ENCODE measurements around the gene RNF44. TPM values are rescaled to one million over a fixed set of nuclear protein-coding genes. Genes with fewer than 3 reads are reported as not detected.
A peak's percentile ranks its signal among the peaks of the same experiment; 100 is the strongest.

RNF44 gene
- total and polyA plus RNA-seq, 2 of the 13 experiments (the other 11 are each of a cell fraction or from before 2014, with no cell fraction given) = 9.2 to 16.8 TPM

DNA sequence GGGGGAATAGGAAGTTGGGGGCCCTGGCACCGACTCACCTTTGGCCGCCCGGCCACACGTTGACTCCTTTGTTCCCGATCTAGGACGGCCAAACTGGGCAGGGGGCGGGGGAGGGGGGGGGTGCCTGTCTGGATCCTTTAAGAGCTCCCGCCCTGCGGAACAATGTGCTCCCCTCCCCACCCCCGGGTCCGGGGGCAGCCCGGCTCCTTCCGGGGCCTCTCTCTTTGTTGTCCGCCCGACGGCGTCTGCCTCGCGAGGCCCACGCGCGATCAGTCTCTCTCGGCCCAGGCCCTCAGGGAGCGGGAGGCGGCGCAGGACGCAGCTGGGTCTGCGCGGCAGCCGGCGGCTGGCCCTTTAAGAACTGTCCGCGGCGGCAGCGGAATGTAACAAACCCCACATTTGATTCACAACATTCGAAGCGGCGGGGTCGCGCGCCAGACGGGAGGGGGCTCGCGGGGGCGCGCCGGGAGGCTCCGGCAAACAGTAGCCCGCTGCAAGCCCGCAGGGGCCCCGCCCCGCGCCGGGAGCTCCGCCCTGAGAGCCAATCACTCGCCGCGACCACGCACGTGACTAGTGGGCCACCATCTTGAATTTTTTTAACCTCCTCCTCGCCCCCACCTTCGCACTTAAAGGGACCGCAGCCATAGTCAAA is at the start of gene RNF44 (continued):
- TF ChIP-seq, protein P1, sequence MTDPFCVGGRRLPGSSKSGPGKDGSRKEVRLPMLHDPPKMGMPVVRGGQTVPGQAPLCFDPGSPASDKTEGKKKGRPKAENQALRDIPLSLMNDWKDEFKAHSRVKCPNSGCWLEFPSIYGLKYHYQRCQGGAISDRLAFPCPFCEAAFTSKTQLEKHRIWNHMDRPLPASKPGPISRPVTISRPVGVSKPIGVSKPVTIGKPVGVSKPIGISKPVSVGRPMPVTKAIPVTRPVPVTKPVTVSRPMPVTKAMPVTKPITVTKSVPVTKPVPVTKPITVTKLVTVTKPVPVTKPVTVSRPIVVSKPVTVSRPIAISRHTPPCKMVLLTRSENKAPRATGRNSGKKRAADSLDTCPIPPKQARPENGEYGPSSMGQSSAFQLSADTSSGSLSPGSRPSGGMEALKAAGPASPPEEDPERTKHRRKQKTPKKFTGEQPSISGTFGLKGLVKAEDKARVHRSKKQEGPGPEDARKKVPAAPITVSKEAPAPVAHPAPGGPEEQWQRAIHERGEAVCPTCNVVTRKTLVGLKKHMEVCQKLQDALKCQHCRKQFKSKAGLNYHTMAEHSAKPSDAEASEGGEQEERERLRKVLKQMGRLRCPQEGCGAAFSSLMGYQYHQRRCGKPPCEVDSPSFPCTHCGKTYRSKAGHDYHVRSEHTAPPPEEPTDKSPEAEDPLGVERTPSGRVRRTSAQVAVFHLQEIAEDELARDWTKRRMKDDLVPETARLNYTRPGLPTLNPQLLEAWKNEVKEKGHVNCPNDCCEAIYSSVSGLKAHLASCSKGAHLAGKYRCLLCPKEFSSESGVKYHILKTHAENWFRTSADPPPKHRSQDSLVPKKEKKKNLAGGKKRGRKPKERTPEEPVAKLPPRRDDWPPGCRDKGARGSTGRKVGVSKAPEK (CRISPR knock-in tag; IDR thresholded peaks at IDR 0.05; ENCODE audit: borderline replicate concordance) = no peak
- TF ChIP-seq TP53 (CRISPR knock-in tag; conservative IDR thresholded peaks at IDR 0.05) (no peak), THAP8 (CRISPR knock-in tag; IDR thresholded peaks at IDR 0.05; ENCODE audit: borderline replicate concordance) (no peak), PRDM15 (CRISPR knock-in tag; IDR thresholded peaks at IDR 0.05) (no peak), ZNF704 (CRISPR knock-in tag; IDR thresholded peaks at IDR 0.05; ENCODE audit: borderline replicate concordance) (no peak), WIZ (CRISPR knock-in tag; IDR thresholded peaks at IDR 0.05) (no peak), MED1 (CRISPR knock-in tag; IDR thresholded peaks at IDR 0.05) (peak; percentile 39; the same call in 1 of the 2 replicates), TBL1XR1 (IDR thresholded peaks at IDR 0.05; ENCODE audit: borderline replicate concordance, low read length, partially characterized antibody) (no peak), PRDM4 (CRISPR knock-in tag; IDR thresholded peaks at IDR 0.05; ENCODE audit: borderline replicate concordance) (no peak), SMAD9 (CRISPR knock-in tag; IDR thresholded peaks at IDR 0.05) (no peak), ISL2 (CRISPR knock-in tag; IDR thresholded peaks at IDR 0.05) (no peak; the same call in 1 of the 2 replicates), SCMH1 (CRISPR knock-in tag; IDR thresholded peaks at IDR 0.05; ENCODE audit: borderline replicate concordance) (no peak), SIX4 (CRISPR knock-in tag; IDR thresholded peaks at IDR 0.05) (no peak), JDP2 (CRISPR knock-in tag; IDR thresholded peaks at IDR 0.05; ENCODE audit: borderline replicate concordance) (no peak)

All from HepG2 (cell line).